Natural killer cell (primary cell): Measurements from ENCODE around the gene SAMD10. TPM values are rescaled to one million over a fixed set of nuclear protein-coding genes. Genes with fewer than 3 reads are reported as not detected.

ENCODE experiments used
- ATAC-seq, 3 donors: fragments of 150-1000 bp in 2 of 3; fragments of 200-7000 bp in 1 of 3; cut with Tn5 transposase; 1 replicate in 1 of 3; 2 replicates in 2 of 3; pipeline ENCODE4 v1.10.0; 2021; ENCODE audit warnings: mild to moderate bottlenecking in 2 of 3, moderate library complexity in 2 of 3
- DNase-seq, 2 donors: peaks; one replicate each; pipeline versions ENCODE4 v3.0.0 to v3.0.0-alpha.2; 2013 to 2021; ENCODE audit warnings: mixed read lengths in 1 of 2
- H3K27ac ChIP-seq: one replicate; pipeline ENCODE4 v1.5.1; 2013; ENCODE audit warnings: mild to moderate bottlenecking, low read length
- H3K27me3 ChIP-seq: one replicate; pipeline ENCODE4 v1.6.1; 2013; ENCODE audit warnings: low read length; ENCODE audit not compliant: control insufficient read depth, insufficient read depth
- H3K36me3 ChIP-seq: one replicate; pipeline ENCODE4 v1.6.1; 2013; ENCODE audit warnings: low read length; ENCODE audit not compliant: control insufficient read depth, insufficient read depth
- H3K4me1 ChIP-seq: one replicate; pipeline ENCODE4 v1.6.1; 2013; ENCODE audit warnings: low read length; ENCODE audit not compliant: control insufficient read depth, insufficient read depth
- H3K4me3 ChIP-seq: one replicate; pipeline ENCODE4 v1.5.1; 2013; ENCODE audit warnings: low read length
- H3K9me3 ChIP-seq: one replicate; pipeline ENCODE4 v1.6.1; 2013; ENCODE audit warnings: low read length; ENCODE audit not compliant: control insufficient read depth, insufficient read depth
- H3K27ac Mint-ChIP-seq, 2 donors: one replicate each; pipeline ENCODE4 v1.8.0; 2022; ENCODE audit warnings: mild to moderate bottlenecking in 2 of 2, mixed read lengths in 2 of 2, moderate library complexity in 1 of 2
- H3K27me3 Mint-ChIP-seq, 2 donors: one replicate each; pipeline ENCODE4 v1.8.0; 2022; ENCODE audit warnings: low read depth in 2 of 2, mixed read lengths in 2 of 2
- H3K36me3 Mint-ChIP-seq: one replicate; pipeline ENCODE4 v1.8.0; 2022; ENCODE audit warnings: mixed read lengths
- H3K4me1 Mint-ChIP-seq, 2 donors: one replicate each; pipeline ENCODE4 v1.8.0; 2022; ENCODE audit warnings: mixed read lengths in 2 of 2
- H3K4me3 Mint-ChIP-seq: one replicate; pipeline ENCODE4 v1.8.0; 2022; ENCODE audit warnings: mild to moderate bottlenecking, moderate library complexity, mixed read lengths
- H3K9me3 Mint-ChIP-seq, 2 donors: one replicate each; pipeline ENCODE4 v1.8.0; 2022; ENCODE audit warnings: mixed read lengths in 2 of 2
- CTCF ChIP-seq: fragments of 200-600 bp; IDR thresholded peaks from one replicate; pipeline ENCODE4 v1.8.0; 2022; ENCODE audit warnings: antibody characterized with exemption
- WGBS: methylation state at CpG from one replicate; pipeline ENCODE4 v1.1.7; 2013; ENCODE audit warnings: missing lambda C conversion rate; ENCODE audit not compliant: insufficient coverage; 5-methylcytosine and 5-hydroxymethylcytosine counted together
- intact Hi-C: fragments of 100-400 bp; cut with micrococcal nuclease; formaldehyde crosslinking; loops from one replicate; pipeline ENCODE4 v1.14.2; 2022
- total RNA-seq, 4 donors: library from RNA; stranded (reverse); fragments of 120-200 nt in 1 of 4; gene quantifications; one replicate each; pipeline versions ENCODE4 v1.2.3 to v1.2.4, GENCODE V29; 2013 to 2022

Gene SAMD10
- total RNA-seq, 3 donors from 2014 or later (not counting 1 experiment from before 2014, with no cell fraction given) = 15.2 to 22.3 (median 17.6) TPM

GRCh38 chr20:63952769-63953168 is 26.7 kb downstream of the SAMD10 start:
- no peak overlapping the region for H3K4me3 Mint-ChIP-seq
- intact Hi-C loops = no loop called here
- no peak for ATAC-seq
- H3K4me1 Mint-ChIP-seq = peaks cover 28 to 39% of the 10 kb centered on the region in 2 donors
- H3K27me3 Mint-ChIP-seq = no peaks in the 10 kb centered on the region
- no peaks in the 10 kb centered on the region for H3K36me3 Mint-ChIP-seq
- no peak overlapping the region for H3K4me3 ChIP-seq
- H3K9me3 ChIP-seq = no peaks in the 10 kb centered on the region
- WGBS = 93% methylated on average over 14 of the region's 14 CpGs
- no peak overlapping the region for H3K27ac ChIP-seq
- no peaks in the 10 kb centered on the region for H3K36me3 ChIP-seq
- no peak for TF ChIP-seq CTCF
- no peak for DNase-seq
- no peak overlapping the region for H3K27ac Mint-ChIP-seq
- H3K27me3 ChIP-seq = no peaks in the 10 kb centered on the region
- peaks cover 58% of the 10 kb centered on the region for H3K4me1 ChIP-seq
- H3K9me3 Mint-ChIP-seq = no peaks in the 10 kb centered on the region

GRCh38 chr20:63952210-63952535 is 27.3 kb downstream of the SAMD10 start:
- Mint-ChIP-seq H3K36me3 (no peaks in the 10 kb centered on the region), H3K4me3 (no peak overlapping the region), H3K9me3 (no peaks in the 10 kb centered on the region), H3K27ac (no peak overlapping the region), H3K27me3 (no peaks in the 10 kb centered on the region), H3K4me1 (peaks cover 32 to 43% of the 10 kb centered on the region in 2 donors)
- ATAC-seq = no peak
- H3K36me3 ChIP-seq = no peaks in the 10 kb centered on the region
- H3K27ac ChIP-seq = no peak overlapping the region
- no peak overlapping the region for H3K4me3 ChIP-seq
- H3K9me3 ChIP-seq = no peaks in the 10 kb centered on the region
- TF ChIP-seq CTCF = no peak
- no peak for DNase-seq
- peaks cover 60% of the 10 kb centered on the region for H3K4me1 ChIP-seq
- WGBS = 92% methylated on average over 15 of the region's 15 CpGs
- H3K27me3 ChIP-seq = no peaks in the 10 kb centered on the region
- intact Hi-C loops = no loop called here

GRCh38 chr20:63951398-63952209 is 27.8 kb downstream of the SAMD10 start:
- H3K27me3 ChIP-seq = no peaks in the 10 kb centered on the region
- TF ChIP-seq CTCF = no peak
- ATAC-seq (no peak), DNase-seq (no peak)
- Mint-ChIP-seq H3K27me3 (no peaks in the 10 kb centered on the region), H3K27ac (no peak overlapping the region), H3K9me3 (no peaks in the 10 kb centered on the region), H3K4me3 (no peak overlapping the region), H3K4me1 (peaks cover 32 to 45% of the 10 kb centered on the region in 2 donors), H3K36me3 (no peaks in the 10 kb centered on the region)
- H3K36me3 ChIP-seq = no peaks in the 10 kb centered on the region
- H3K4me3 ChIP-seq = no peak overlapping the region
- H3K9me3 ChIP-seq = no peaks in the 10 kb centered on the region
- 82% methylated on average over 17 of the region's 17 CpGs for WGBS
- intact Hi-C loops = no loop called here
- no peak overlapping the region for H3K27ac ChIP-seq
- H3K4me1 ChIP-seq = peaks cover 57% of the 10 kb centered on the region
